Mesendoderm (in vitro differentiated cells): ENCODE results near the gene PLCB4.

Source experiments
- DNase-seq: peaks from one replicate; pipeline ENCODE4 v3.0.0; 2013
- H2AK5ac ChIP-seq: 2 replicates; pipeline ENCODE4 v1.6.1; 2013; ENCODE audit warnings: low read length, inconsistent platforms
- H2BK120ac ChIP-seq: 2 replicates; pipeline ENCODE4 v1.6.1; 2013; ENCODE audit warnings: low read depth, mild to moderate bottlenecking, low read length, moderate library complexity, mixed read lengths
- H2BK15ac ChIP-seq: replicated peaks from 2 replicates; pipeline ENCODE4 v1.6.1; 2013; ENCODE audit warnings: low read depth, mild to moderate bottlenecking, moderate library complexity
- H2BK5ac ChIP-seq: 2 replicates; pipeline ENCODE4 v1.6.1; 2013; ENCODE audit warnings: low read length, inconsistent platforms
- H3K18ac ChIP-seq: 2 replicates; pipeline ENCODE4 v1.6.1; 2013; ENCODE audit warnings: mild to moderate bottlenecking, low read length, mixed read lengths
- H3K23ac ChIP-seq: one replicate; pipeline ENCODE4 v1.6.1; 2013; ENCODE audit warnings: low read length
- H3K27ac ChIP-seq: 2 replicates; pipeline ENCODE4 v1.5.1; 2013; ENCODE audit warnings: low read depth, mild to moderate bottlenecking, inconsistent platforms, low read length, moderate library complexity
- H3K27me3 ChIP-seq: 2 replicates; pipeline ENCODE4 v1.6.1; 2013; ENCODE audit warnings: low read length, control low read depth, mild to moderate bottlenecking, inconsistent platforms; ENCODE audit not compliant: insufficient read depth, poor library complexity
- H3K36me3 ChIP-seq: 2 replicates; pipeline ENCODE4 v1.6.1; 2013; ENCODE audit warnings: low read length, inconsistent platforms; ENCODE audit not compliant: control insufficient read depth, insufficient read depth
- H3K4ac ChIP-seq: one replicate; pipeline ENCODE4 v1.6.1; 2013; ENCODE audit warnings: low read depth, mild to moderate bottlenecking, low read length, moderate library complexity
- H3K4me1 ChIP-seq: 2 replicates; pipeline ENCODE4 v1.6.1; 2013; ENCODE audit warnings: low read depth, low read length, inconsistent platforms; ENCODE audit not compliant: control insufficient read depth
- H3K4me2 ChIP-seq: 2 replicates; pipeline ENCODE4 v1.6.1; 2013; ENCODE audit warnings: low read length
- H3K4me3 ChIP-seq: 2 replicates; pipeline ENCODE4 v1.5.1; 2013; ENCODE audit warnings: mild to moderate bottlenecking, low read length
- H3K56ac ChIP-seq: one replicate; pipeline ENCODE4 v1.6.1; 2013; ENCODE audit warnings: low read length
- H3K79me1 ChIP-seq: 2 replicates; pipeline ENCODE4 v1.6.1; 2013; ENCODE audit warnings: low read length, inconsistent platforms
- H3K79me2 ChIP-seq: 2 replicates; pipeline ENCODE4 v1.6.1; 2013; ENCODE audit warnings: mild to moderate bottlenecking, low read length; ENCODE audit not compliant: control insufficient read depth, insufficient read depth
- H3K9ac ChIP-seq: 2 replicates; pipeline ENCODE4 v1.6.1; 2013; ENCODE audit warnings: low read length, inconsistent platforms
- H4K5ac ChIP-seq: one replicate; pipeline ENCODE4 v1.6.1; 2013; ENCODE audit warnings: low read length
- H4K8ac ChIP-seq: one replicate; pipeline ENCODE4 v1.6.1; 2013; ENCODE audit warnings: low read depth, mild to moderate bottlenecking, control low read depth, low read length, moderate library complexity
- WGBS: extraction: QIAGEN DNeasy Blood & Tissue Kit; methylation state at CpG from one replicate; pipeline ENCODE4 v1.1.7; 2013; ENCODE audit warnings: low lambda C conversion rate, missing lambda C conversion rate; ENCODE audit not compliant: insufficient coverage; ENCODE audit errors: extremely low coverage; 5-methylcytosine and 5-hydroxymethylcytosine counted together

The PLCB4 gene

GRCh38 chr20:9349249-9349648, 280.4 kb downstream of the PLCB4 start:
- Histone ChIP-seq H3K79me1 (no peaks in the 10 kb centered on the region), H2BK120ac (no peak overlapping the region), H3K4me3 (no peak overlapping the region), H3K27me3 (no peaks in the 10 kb centered on the region), H2BK5ac (no peak overlapping the region), H4K8ac (no peak overlapping the region), H3K9ac (no peak overlapping the region), H3K23ac (no peak overlapping the region), H3K56ac (no peak overlapping the region), H2BK15ac (no peak overlapping the region), H3K79me2 (no peaks in the 10 kb centered on the region), H3K4me1 (no peaks in the 10 kb centered on the region), H3K18ac (no peak overlapping the region), H4K5ac (no peak overlapping the region), H3K4me2 (no peak overlapping the region), H3K36me3 (no peaks in the 10 kb centered on the region), H2AK5ac (no peak overlapping the region), H3K4ac (no peak overlapping the region), H3K27ac (no peak overlapping the region)
- no peak for DNase-seq
- no CpG with 5 or more reads among the region's 4 CpGs for WGBS

- H3K18ac ChIP-seq = no peak overlapping the region
- H3K79me1 ChIP-seq = no peaks in the 10 kb centered on the region
These were observed 283.9 kb downstream of the PLCB4 start for GRCh38 chr20:9352739-9353138.

GRCh38 chr20:9353180-9353915, 284.5 kb downstream of the PLCB4 start:
- Histone ChIP-seq H3K79me1 (no peaks in the 10 kb centered on the region), H3K79me2 (no peaks in the 10 kb centered on the region), H3K4me3 (no peak overlapping the region), H3K36me3 (no peaks in the 10 kb centered on the region), H2AK5ac (no peak overlapping the region), H3K4ac (no peak overlapping the region), H3K27me3 (no peaks in the 10 kb centered on the region), H2BK120ac (no peak overlapping the region), H3K56ac (no peak overlapping the region), H3K4me1 (no peaks in the 10 kb centered on the region), H3K18ac (peak overlapping the region; percentile 43), H3K9ac (no peak overlapping the region), H2BK5ac (no peak overlapping the region), H2BK15ac (no peak overlapping the region), H4K8ac (no peak overlapping the region), H3K23ac (no peak overlapping the region), H3K4me2 (no peak overlapping the region), H3K27ac (no peak overlapping the region), H4K5ac (no peak overlapping the region)
- no CpG with 5 or more reads among the region's 2 CpGs for whole genome bisulfite sequencing
- DNase-seq = no peak

More at GRCh38 chr20:9352739-9353138, 283.9 kb downstream of the PLCB4 start:
- Histone ChIP-seq H3K4me2 (no peak overlapping the region), H3K27ac (no peak overlapping the region), H3K27me3 (no peaks in the 10 kb centered on the region), H3K4me1 (no peaks in the 10 kb centered on the region), H4K5ac (no peak overlapping the region), H3K79me2 (no peaks in the 10 kb centered on the region), H3K4me3 (no peak overlapping the region), H3K56ac (no peak overlapping the region), H2AK5ac (no peak overlapping the region), H3K9ac (no peak overlapping the region), H3K4ac (no peak overlapping the region), H2BK15ac (no peak overlapping the region), H2BK5ac (no peak overlapping the region), H2BK120ac (no peak overlapping the region), H4K8ac (no peak overlapping the region), H3K23ac (no peak overlapping the region), H3K36me3 (no peaks in the 10 kb centered on the region)
- no peak for DNase-seq

- Histone ChIP-seq H3K4ac (no peak overlapping the region), H3K27me3 (no peaks in the 10 kb centered on the region), H3K79me2 (no peaks in the 10 kb centered on the region), H2BK15ac (no peak overlapping the region), H3K56ac (no peak overlapping the region), H3K36me3 (no peaks in the 10 kb centered on the region), H3K79me1 (no peaks in the 10 kb centered on the region), H3K23ac (no peak overlapping the region), H3K27ac (no peak overlapping the region), H4K5ac (no peak overlapping the region), H2BK5ac (no peak overlapping the region), H3K18ac (peak overlapping the region; percentile 43), H3K4me1 (no peaks in the 10 kb centered on the region), H3K4me3 (no peak overlapping the region), H4K8ac (no peak overlapping the region), H3K9ac (no peak overlapping the region), H2BK120ac (no peak overlapping the region), H3K4me2 (no peak overlapping the region), H2AK5ac (no peak overlapping the region)
- DNase-seq = peak; percentile 35
- no CpG with 5 or more reads among the region's 1 CpG for WGBS
These were observed 285.0 kb downstream of the PLCB4 start for GRCh38 chr20:9353916-9354276.

GRCh38 chr20:9354579-9354978, 285.7 kb downstream of the PLCB4 start:
- H2AK5ac ChIP-seq = no peak overlapping the region
- H3K4me3 ChIP-seq = no peak overlapping the region
- no peaks in the 10 kb centered on the region for H3K36me3 ChIP-seq
- no peak overlapping the region for H2BK15ac ChIP-seq
- no CpG with 5 or more reads among the region's 2 CpGs for WGBS
- H3K27me3 ChIP-seq = no peaks in the 10 kb centered on the region
- H4K5ac ChIP-seq = no peak overlapping the region
- no peak overlapping the region for H3K56ac ChIP-seq
- H4K8ac ChIP-seq = no peak overlapping the region
- H3K27ac ChIP-seq = no peak overlapping the region
- no peak overlapping the region for H3K4ac ChIP-seq
- no peak overlapping the region for H3K4me2 ChIP-seq
- no peak overlapping the region for H3K9ac ChIP-seq
- H2BK5ac ChIP-seq = no peak overlapping the region
- H3K4me1 ChIP-seq = no peaks in the 10 kb centered on the region
- no peaks in the 10 kb centered on the region for H3K79me1 ChIP-seq
- no peak overlapping the region for H3K23ac ChIP-seq
- no peak overlapping the region for H3K18ac ChIP-seq
- no peaks in the 10 kb centered on the region for H3K79me2 ChIP-seq
- H2BK120ac ChIP-seq = no peak overlapping the region
- DNase-seq = no peak

GRCh38 chr20:9358001-9358400, 289.1 kb downstream of the PLCB4 start:
- no peak for DNase-seq
- H3K79me2 ChIP-seq = no peaks in the 10 kb centered on the region
- no peak overlapping the region for H2BK120ac ChIP-seq
- no peaks in the 10 kb centered on the region for H3K27me3 ChIP-seq
- H3K56ac ChIP-seq = no peak overlapping the region
- no peaks in the 10 kb centered on the region for H3K79me1 ChIP-seq
- no peak overlapping the region for H2BK5ac ChIP-seq
- H4K8ac ChIP-seq = no peak overlapping the region
- no peak overlapping the region for H3K9ac ChIP-seq
- no peak overlapping the region for H2BK15ac ChIP-seq
- H3K18ac ChIP-seq = no peak overlapping the region
- H4K5ac ChIP-seq = no peak overlapping the region
- H3K23ac ChIP-seq = no peak overlapping the region
- no peaks in the 10 kb centered on the region for H3K36me3 ChIP-seq
- no peak overlapping the region for H3K27ac ChIP-seq
- H3K4ac ChIP-seq = no peak overlapping the region
- H3K4me3 ChIP-seq = no peak overlapping the region
- no peak overlapping the region for H3K4me2 ChIP-seq
- H2AK5ac ChIP-seq = no peak overlapping the region
- no CpG with 5 or more reads among the region's 2 CpGs for WGBS
- H3K4me1 ChIP-seq = no peaks in the 10 kb centered on the region
